ENCODE measurements around the gene SFMBT2.
"Not testable (repeated sequence)": the region's sequence is repeated elsewhere in the genome, so short reads cannot be mapped to it uniquely, and the experiment has no call there.

SFMBT2 gene

GRCh38 chr10:7209458-7209857 is 201.4 kb downstream of the SFMBT2 start:
- DNase-seq: no peak

GRCh38 chr10:7206412-7207100 is 204.3 kb downstream of the SFMBT2 start:
- DNase-seq: no peak

- DNase-seq: no peak
Measured at GRCh38 chr10:7205656-7206055, 205.2 kb downstream of the SFMBT2 start.

- no peak for DNase-seq
Measured at GRCh38 chr10:7202793-7203355, 208.0 kb downstream of the SFMBT2 start.

- DNase-seq: no peak
Measured at GRCh38 chr10:7199152-7199760, 211.6 kb downstream of the SFMBT2 start.

- no peak for DNase-seq
Measured at GRCh38 chr10:7196284-7196683, 214.6 kb downstream of the SFMBT2 start.

- DNase-seq: no peak
Measured at GRCh38 chr10:7195118-7195517, 215.7 kb downstream of the SFMBT2 start.

- no peak for DNase-seq
Measured at GRCh38 chr10:7194571-7194970, 216.3 kb downstream of the SFMBT2 start.

GRCh38 chr10:7193369-7193768 is 217.5 kb downstream of the SFMBT2 start:
- DNase-seq: peak; percentile 25 to 26

- DNase-seq: peak; percentile 27 to 66
Measured at GRCh38 chr10:7192831-7193361, 217.9 kb downstream of the SFMBT2 start.

GRCh38 chr10:7192061-7192460 is 218.8 kb downstream of the SFMBT2 start:
- no peak for DNase-seq

- not testable (repeated sequence) for DNase-seq
Measured at GRCh38 chr10:7190772-7191171, 220.1 kb downstream of the SFMBT2 start.

- no peak for DNase-seq
Measured at GRCh38 chr10:7189909-7190308, 220.9 kb downstream of the SFMBT2 start.

GRCh38 chr10:7188456-7189050 is 222.3 kb downstream of the SFMBT2 start:
- no peak for DNase-seq

- DNase-seq: peak in 1 of 2 experiments; percentile 8
Measured at GRCh38 chr10:7186387-7187018, 224.3 kb downstream of the SFMBT2 start.

GRCh38 chr10:7185367-7185690 is 225.5 kb downstream of the SFMBT2 start:
- DNase-seq: no peak

- no peak for DNase-seq
Measured at GRCh38 chr10:7184660-7185366, 226.0 kb downstream of the SFMBT2 start.

GRCh38 chr10:7184116-7184515 is 226.7 kb downstream of the SFMBT2 start:
- DNase-seq: not testable (repeated sequence)

- not testable (repeated sequence) for DNase-seq
Measured at GRCh38 chr10:7182327-7182726, 228.5 kb downstream of the SFMBT2 start.

- no peak for DNase-seq
Measured at GRCh38 chr10:7181420-7181819, 229.4 kb downstream of the SFMBT2 start.

- no peak for DNase-seq
Measured at GRCh38 chr10:7179536-7179935, 231.3 kb downstream of the SFMBT2 start.

- DNase-seq: no peak
Measured at GRCh38 chr10:7173948-7174347, 236.9 kb downstream of the SFMBT2 start.

- no peak for DNase-seq
Measured at GRCh38 chr10:7171825-7172224, 239.0 kb downstream of the SFMBT2 start.

Data from stimulated activated CD4-positive, alpha-beta T cell treated with anti-CD3 and anti-CD28 coated beads, Interleukin-4, amount 100 ng/mL, for 4 hours (primary cell).